Mucosa of stomach (tissue), 1 donor: Measurements from ENCODE around the gene SPTSSA.
"Not testable (repeated sequence)": the region's sequence is repeated elsewhere in the genome, so short reads cannot be mapped to it uniquely, and the experiment has no call there.

Experiments used
- H3K27me3 ChIP-seq: one replicate; pipeline ENCODE4 v1.7.0; 2013; ENCODE audit warnings: mild to moderate bottlenecking, low read length; ENCODE audit not compliant: control insufficient read depth, insufficient read depth
- H3K36me3 ChIP-seq: one replicate; pipeline ENCODE4 v1.7.0; 2013; ENCODE audit warnings: low read length; ENCODE audit not compliant: control insufficient read depth, insufficient read depth
- H3K4me1 ChIP-seq: one replicate; pipeline ENCODE4 v1.7.0; 2013; ENCODE audit warnings: mild to moderate bottlenecking, low read length; ENCODE audit not compliant: control insufficient read depth, insufficient read depth
- H3K4me3 ChIP-seq: one replicate; pipeline ENCODE4 v1.7.0; 2013; ENCODE audit warnings: low read length
- H3K9ac ChIP-seq: one replicate; pipeline ENCODE4 v1.7.0; 2013; ENCODE audit warnings: mild to moderate bottlenecking, low read length, moderate library complexity
- H3K9me3 ChIP-seq: one replicate; pipeline ENCODE4 v1.7.0; 2013; ENCODE audit warnings: mild to moderate bottlenecking, low read length, moderate library complexity; ENCODE audit not compliant: control insufficient read depth
- donor health status: Pancreatic carcinoma.

Gene SPTSSA

GRCh38 chr14:34409721-34410120, 52.3 kb downstream of the SPTSSA start:
- Histone ChIP-seq H3K9ac (no peak overlapping the region), H3K4me1 (no peaks in the 10 kb centered on the region), H3K4me3 (no peak overlapping the region), H3K9me3 (no peaks in the 10 kb centered on the region), H3K36me3 (no peaks in the 10 kb centered on the region), H3K27me3 (no peaks in the 10 kb centered on the region)

GRCh38 chr14:34407951-34408350, 54.1 kb downstream of the SPTSSA start:
- no peaks in the 10 kb centered on the region for H3K4me1 ChIP-seq
- H3K9me3 ChIP-seq = no peaks in the 10 kb centered on the region
- H3K36me3 ChIP-seq = no peaks in the 10 kb centered on the region
- H3K4me3 ChIP-seq = no peak overlapping the region
- no peak overlapping the region for H3K9ac ChIP-seq
- no peaks in the 10 kb centered on the region for H3K27me3 ChIP-seq

- Histone ChIP-seq H3K4me3 (no peak overlapping the region), H3K27me3 (no peaks in the 10 kb centered on the region), H3K9me3 (no peaks in the 10 kb centered on the region), H3K4me1 (no peaks in the 10 kb centered on the region), H3K36me3 (no peaks in the 10 kb centered on the region), H3K9ac (no peak overlapping the region)
These were observed 57.6 kb downstream of the SPTSSA start for GRCh38 chr14:34404416-34404815.

GRCh38 chr14:34403646-34404045, 58.4 kb downstream of the SPTSSA start:
- H3K9me3 ChIP-seq = no peaks in the 10 kb centered on the region
- H3K4me3 ChIP-seq = no peak overlapping the region
- no peaks in the 10 kb centered on the region for H3K36me3 ChIP-seq
- no peaks in the 10 kb centered on the region for H3K27me3 ChIP-seq
- no peaks in the 10 kb centered on the region for H3K4me1 ChIP-seq
- no peak overlapping the region for H3K9ac ChIP-seq

GRCh38 chr14:34398024-34398423, 64.0 kb downstream of the SPTSSA start:
- H3K36me3 ChIP-seq = no peaks in the 10 kb centered on the region
- H3K9ac ChIP-seq = no peak overlapping the region
- H3K27me3 ChIP-seq = no peaks in the 10 kb centered on the region
- H3K4me3 ChIP-seq = no peak overlapping the region
- no peaks in the 10 kb centered on the region for H3K4me1 ChIP-seq
- no peaks in the 10 kb centered on the region for H3K9me3 ChIP-seq

GRCh38 chr14:34387974-34388516, 74.0 kb downstream of the SPTSSA start:
- H3K4me3 ChIP-seq = no peak overlapping the region
- H3K9ac ChIP-seq = no peak overlapping the region
- no peaks in the 10 kb centered on the region for H3K27me3 ChIP-seq
- no peaks in the 10 kb centered on the region for H3K9me3 ChIP-seq
- H3K4me1 ChIP-seq = no peaks in the 10 kb centered on the region
- H3K36me3 ChIP-seq = no peaks in the 10 kb centered on the region

- Histone ChIP-seq H3K27me3 (no peaks in the 10 kb centered on the region), H3K9ac (no peak overlapping the region), H3K4me1 (no peaks in the 10 kb centered on the region), H3K4me3 (no peak overlapping the region), H3K36me3 (no peaks in the 10 kb centered on the region), H3K9me3 (no peaks in the 10 kb centered on the region)
These were observed 75.1 kb downstream of the SPTSSA start for GRCh38 chr14:34386865-34387485.

GRCh38 chr14:34385881-34386280, 76.2 kb downstream of the SPTSSA start:
- not testable (repeated sequence) for H3K4me3 ChIP-seq, H3K9me3 ChIP-seq, H3K27me3 ChIP-seq, H3K36me3 ChIP-seq, H3K9ac ChIP-seq, H3K4me1 ChIP-seq

GRCh38 chr14:34383839-34384238, 78.2 kb downstream of the SPTSSA start:
- H3K4me3 ChIP-seq = no peak overlapping the region
- H3K36me3 ChIP-seq = no peaks in the 10 kb centered on the region
- peaks cover 3% of the 10 kb centered on the region for H3K4me1 ChIP-seq
- H3K27me3 ChIP-seq = no peaks in the 10 kb centered on the region
- H3K9me3 ChIP-seq = no peaks in the 10 kb centered on the region
- no peak overlapping the region for H3K9ac ChIP-seq
